HG02870 (cell line): Measurements from ENCODE around the gene RIC1.
"Not testable (repeated sequence)": the region's sequence is repeated elsewhere in the genome, so short reads cannot be mapped to it uniquely, and the experiment has no call there.

Experiments used
- ATAC-seq: cut with Tn5 transposase; IDR thresholded peaks from one replicate; pipeline ENCODE4 v1.9.1; 2021; ENCODE audit warnings: mild to moderate bottlenecking, moderate library complexity; ENCODE audit not compliant: unreplicated experiment

The RIC1 gene

DNA sequence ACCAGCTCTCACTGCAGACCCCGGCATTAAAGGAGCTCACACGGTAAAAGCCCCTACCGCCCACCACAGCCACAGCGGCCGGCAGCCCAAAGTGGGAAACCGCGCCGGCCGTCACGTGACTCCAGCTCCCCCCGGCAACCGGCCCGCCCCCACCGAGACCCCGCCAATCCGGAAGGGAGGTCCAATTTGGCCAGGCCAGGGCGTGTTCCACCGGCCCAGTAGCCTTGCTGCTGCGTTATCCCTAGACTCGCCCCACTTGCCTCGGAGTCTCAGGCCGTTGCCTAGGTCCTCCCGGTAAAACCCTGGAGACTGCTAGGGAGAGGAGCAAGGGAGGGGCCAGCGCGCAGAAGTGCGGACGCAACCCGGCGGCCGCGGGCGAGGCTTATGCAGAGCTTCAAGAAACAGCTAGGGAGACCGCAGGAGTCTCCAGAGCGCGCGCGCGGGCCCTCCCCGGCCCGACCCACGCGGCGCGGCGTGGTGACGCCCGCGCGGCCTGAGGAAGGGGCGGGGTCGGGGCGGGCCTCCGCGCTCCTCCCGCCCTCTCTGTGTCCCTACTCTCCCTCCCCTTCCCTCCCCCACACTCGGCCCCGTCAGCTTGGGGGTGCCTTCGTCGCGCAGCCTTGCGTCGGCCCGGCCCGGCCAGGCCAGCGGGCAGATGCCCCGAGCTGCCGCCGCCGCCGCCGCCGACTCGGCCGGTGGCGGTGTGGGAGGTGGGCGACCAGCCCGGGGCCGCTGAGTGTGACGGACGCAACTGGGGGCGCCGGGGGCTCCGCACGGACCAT lies at the start of gene RIC1:
Gene RIC1 (plus strand): TSS at position 578 of the 782 bp plus-strand sequence. CDS start 203 bp downstream, at position 781.
- ATAC-seq: peak; percentile 51

DNA sequence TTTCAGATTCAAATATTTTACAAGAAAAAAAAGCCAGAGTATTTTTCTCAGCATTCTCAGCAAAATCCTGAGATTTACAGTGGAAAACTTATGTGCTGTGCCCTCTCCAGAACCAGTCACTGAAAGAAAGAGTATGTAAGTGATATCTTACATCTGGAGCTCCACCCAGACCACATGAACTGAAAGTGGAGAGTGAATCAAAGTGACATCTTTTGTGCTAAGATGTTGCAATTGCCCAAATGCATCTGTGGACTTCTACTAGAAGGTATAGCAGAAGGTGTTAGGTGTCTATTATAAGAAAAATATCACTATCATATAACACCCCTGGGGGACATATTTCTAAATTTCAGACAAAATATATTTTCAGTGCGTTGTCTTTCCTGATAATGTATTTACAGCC lies 49.0 kb upstream of the RIC1 start:
- ATAC-seq: no peak

DNA sequence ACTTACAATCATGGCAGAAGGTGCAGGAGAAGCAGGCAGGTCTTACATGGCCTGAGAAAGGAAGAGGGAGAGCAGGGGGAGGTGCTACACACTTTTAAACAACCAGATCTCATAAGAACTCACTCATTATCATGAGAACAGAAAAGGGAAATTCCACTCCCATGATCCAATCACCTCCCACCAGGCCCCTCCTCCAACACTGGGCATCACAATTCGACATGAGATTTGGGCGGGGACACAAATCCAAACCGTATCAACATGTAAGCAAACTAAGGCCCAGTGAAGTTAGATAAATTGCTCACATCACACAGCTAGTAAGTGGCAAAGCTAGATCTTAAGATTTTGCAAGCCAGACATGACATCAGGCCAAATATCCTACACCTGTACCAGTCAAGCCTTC lies 48.3 kb upstream of the RIC1 start:
- no peak for ATAC-seq

GRCh38 chr9:5581706-5582105 lies 47.2 kb upstream of the RIC1 start:
- not testable (repeated sequence) for ATAC-seq

DNA sequence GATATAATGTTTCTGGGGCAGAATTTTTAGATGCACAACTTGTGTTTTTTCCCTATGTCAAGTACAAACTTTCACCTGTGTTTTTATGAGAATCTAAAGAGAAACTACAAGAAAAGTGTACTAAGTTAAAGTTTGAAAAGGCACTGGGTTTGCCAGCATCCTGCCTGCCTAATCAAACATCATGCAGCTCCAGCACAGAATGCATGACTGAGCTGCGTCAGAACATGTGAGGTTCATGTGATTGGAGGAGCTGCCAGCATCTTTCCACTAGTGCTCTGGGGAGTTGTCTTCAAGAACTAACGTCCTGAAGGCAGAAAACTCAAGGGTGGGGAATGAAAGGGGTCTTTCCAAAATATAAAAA lies 46.1 kb upstream of the RIC1 start:
- ATAC-seq: peak; percentile 37

- peak; percentile 52 for ATAC-seq
Observed at GRCh38 chr9:5586391-5586802, 42.5 kb upstream of the RIC1 start.

GRCh38 chr9:5587024-5587423 lies 41.9 kb upstream of the RIC1 start:
- ATAC-seq: no peak

- ATAC-seq: no peak
Observed at GRCh38 chr9:5592231-5592630, 36.7 kb upstream of the RIC1 start.

GRCh38 chr9:5592904-5593303 lies 36.0 kb upstream of the RIC1 start:
- no peak for ATAC-seq

- peak; percentile 72 for ATAC-seq
Observed at GRCh38 chr9:5593904-5594303, 35.0 kb upstream of the RIC1 start.

- no peak for ATAC-seq
Observed at GRCh38 chr9:5596173-5596572, 32.7 kb upstream of the RIC1 start.

- ATAC-seq: no peak
Observed at GRCh38 chr9:5608298-5609225, 20.3 kb upstream of the RIC1 start.

- ATAC-seq: no peak
Observed at GRCh38 chr9:5609226-5609596, 19.7 kb upstream of the RIC1 start.

DNA sequence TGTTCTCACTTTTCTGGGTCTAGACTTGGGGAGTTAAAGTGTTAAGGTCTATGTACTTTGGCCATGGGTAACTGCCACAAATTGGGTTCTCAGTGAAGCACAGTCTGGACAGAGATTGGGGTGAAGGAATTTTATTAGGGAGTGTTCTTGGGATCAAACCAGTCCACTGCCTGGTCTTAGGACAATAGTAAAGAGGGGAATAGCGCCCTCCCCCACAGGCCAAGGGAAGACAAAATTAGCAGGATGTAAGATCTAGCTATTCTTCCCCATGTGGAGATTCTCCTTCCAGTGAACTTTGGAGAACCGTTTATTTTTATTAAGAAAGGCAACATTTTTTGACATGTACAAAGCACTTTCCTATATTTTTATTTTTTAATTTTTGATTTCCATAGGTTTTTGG lies 18.4 kb upstream of the RIC1 start:
- no peak for ATAC-seq

DNA sequence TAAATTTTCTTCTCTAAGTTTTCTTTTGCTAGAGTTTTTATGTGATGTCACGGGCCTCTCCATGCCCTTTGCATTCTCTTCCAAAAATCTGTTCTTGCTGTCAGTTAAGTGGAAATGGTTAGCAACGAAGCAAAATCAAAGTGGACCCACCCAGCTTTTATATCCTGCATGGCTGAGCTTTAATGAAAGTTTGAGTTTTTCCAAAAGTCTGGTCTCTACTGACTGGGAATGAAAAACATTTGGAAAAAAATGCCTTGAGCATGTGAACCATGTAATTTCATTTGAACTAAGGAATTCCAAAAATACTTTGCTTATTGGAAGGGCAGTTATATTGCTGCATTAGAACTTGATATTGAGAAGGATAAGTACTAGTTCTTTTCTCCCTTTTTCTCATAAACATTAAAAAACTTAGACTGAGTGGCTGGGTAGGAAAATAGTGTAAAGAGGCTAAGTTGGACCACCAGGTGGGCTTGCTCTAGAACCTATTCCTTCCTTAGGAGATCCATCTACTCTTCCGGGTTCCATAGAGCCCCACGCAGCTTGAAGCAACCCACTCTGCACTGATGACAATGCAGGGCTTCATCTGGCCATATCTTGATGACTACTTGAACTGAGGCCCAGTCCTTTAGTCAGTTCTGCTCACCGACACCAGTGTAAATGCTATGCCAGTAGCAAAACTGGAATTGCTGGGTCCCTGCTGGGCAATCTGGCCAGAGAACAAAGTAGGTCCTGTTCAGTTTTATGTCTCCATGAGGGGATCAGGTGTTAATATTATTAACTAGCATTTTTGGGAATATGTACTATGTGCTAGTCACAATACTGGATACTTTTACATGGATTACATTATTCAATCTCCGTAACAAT lies 17.4 kb upstream of the RIC1 start:
- ATAC-seq: no peak

DNA sequence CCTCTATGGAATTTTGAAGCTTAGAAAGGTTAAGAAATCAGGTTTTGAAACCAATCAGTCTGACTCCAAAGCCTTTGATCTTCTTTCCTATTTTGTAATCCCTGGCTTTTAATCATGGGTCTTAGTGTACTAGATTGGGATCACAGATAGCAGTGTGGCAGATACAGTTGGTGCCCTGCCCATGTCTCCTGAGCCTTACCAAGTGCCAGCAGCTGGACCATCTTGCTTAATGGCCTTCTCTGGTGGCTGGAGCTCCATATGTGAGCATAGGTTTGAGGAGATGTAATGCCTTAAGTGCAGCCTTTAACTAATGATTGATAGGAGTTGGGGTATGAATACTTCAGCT lies 16.7 kb upstream of the RIC1 start:
- ATAC-seq: no peak

GRCh38 chr9:5614192-5614591 lies 14.7 kb upstream of the RIC1 start:
- ATAC-seq: no peak

DNA sequence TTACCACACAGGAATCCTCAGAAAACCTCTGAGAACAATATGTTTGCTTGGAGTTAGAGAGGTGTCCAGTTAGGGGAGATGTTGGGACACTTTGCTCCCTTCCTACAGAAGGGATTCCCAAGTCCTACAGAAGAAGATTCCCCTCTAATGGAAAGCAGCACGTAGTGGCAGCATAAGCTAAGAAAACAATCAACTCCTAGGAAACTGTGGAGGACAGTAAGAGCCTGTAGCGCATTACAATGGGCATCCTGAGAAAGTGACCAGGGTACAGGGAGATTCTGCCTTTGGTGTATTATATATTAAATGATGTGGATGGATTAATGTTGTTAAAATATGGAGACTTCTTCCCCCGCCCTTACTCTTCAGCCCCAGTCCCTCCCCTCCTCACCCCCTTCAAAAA lies 13.9 kb upstream of the RIC1 start:
- ATAC-seq: no peak

DNA sequence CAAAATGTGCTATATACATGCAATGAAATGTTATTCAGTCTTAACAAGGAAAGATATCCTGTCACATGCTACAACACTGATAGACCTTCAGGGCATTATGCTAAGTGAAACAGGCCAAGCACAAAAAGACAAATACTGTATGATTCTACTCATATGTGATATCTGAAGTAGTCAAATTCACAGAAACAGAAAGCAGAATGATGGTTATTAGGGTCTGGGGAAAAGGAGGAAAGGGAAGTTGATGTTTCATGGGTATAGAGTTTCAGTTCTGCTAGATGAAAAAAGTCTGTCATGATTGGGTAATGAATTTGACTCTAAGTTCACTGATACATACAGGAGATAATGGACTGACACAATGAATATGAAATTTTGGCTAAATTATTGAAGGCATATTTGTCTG lies 11.2 kb upstream of the RIC1 start:
- ATAC-seq: peak; percentile 93

DNA sequence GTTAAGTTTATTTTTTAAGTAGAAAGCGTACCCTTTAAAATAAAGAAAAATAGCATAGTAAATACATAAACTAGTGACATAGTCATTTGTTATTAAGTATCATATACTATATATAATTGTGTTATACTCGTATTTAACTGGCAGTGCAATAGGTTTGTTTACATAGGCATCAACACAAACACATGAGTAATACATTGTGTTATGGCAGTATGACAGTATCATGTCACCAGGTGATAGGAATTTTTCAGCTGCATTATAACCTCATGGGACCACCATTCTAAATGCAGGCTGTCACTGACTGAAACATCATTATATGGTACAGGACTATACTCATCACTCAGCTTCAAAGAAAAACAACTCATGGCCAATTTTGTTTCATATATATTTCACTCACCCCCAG lies 8.4 kb upstream of the RIC1 start:
- ATAC-seq: no peak

DNA sequence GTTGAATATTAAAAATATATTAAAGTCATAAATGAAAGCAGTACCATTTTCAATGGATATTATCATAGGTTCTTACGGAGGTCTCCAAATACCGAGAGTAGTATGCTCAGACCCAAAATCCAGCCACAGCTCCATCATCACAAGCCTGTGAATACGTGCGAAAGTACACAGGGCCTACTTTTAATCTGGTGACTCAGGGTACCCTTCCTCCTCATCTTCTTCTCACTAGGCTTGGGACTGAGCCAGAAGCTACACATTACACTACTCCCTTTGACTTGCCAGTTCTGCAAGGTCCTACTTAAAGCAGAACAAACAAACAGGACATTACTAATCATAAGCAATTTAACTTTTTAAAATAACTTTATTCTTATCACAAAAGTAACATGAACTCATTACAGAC lies 7.6 kb upstream of the RIC1 start:
- ATAC-seq: no peak
